K562 treated with DMSO at 1 percent for 48 hours (cell line): ENCODE data around the gene SPTA1. TPM values are rescaled to one million over a fixed set of nuclear protein-coding genes. Genes with fewer than 3 reads are reported as not detected.

Experiments used
- total RNA-seq: library from RNA; unstranded; fragments of 300-600 nt; gene quantifications from 2 replicates; pipeline ENCODE4 v1.2.3, GENCODE V29; 2022; ENCODE audit warnings: low replicate concordance; ENCODE audit errors: extremely low read depth

The SPTA1 gene
- not detected in 2 replicates for total RNA-seq

GRCh38 chr1:158686111-158687009 is at the start of gene SPTA1:
TSS of gene SPTA1 (minus strand) at chr1:158686715. CDS start at chr1:158686517, 198 bp downstream.

GRCh38 chr1:158720620-158721019 is 34.1 kb upstream of the SPTA1 start, which contains the start of gene OR6K3:
TSS of gene OR6K3 (minus strand) at chr1:158720720. CDS start at chr1:158718115, 2,605 bp downstream.

GRCh38 chr1:158700552-158700951 is 14.0 kb upstream of the SPTA1 start, which contains the start of gene OR6K2:
TSS of gene OR6K2 (minus strand) at chr1:158700652. CDS start at chr1:158700652, 0 bp downstream.

GRCh38 chr1:158604968-158605367 is 81.5 kb downstream of the SPTA1 start, which contains the start of gene OR10Z1:
TSS of gene OR10Z1 (plus strand) at chr1:158605268. CDS start at chr1:158606439, 1,171 bp downstream.

GRCh38 chr1:158579733-158580132 is 106.8 kb downstream of the SPTA1 start, which contains the start of gene OR10X1:
TSS of gene OR10X1 (minus strand) at chr1:158579899. CDS start at chr1:158579899, 0 bp downstream.

GRCh38 chr1:158570480-158570879 is 116.0 kb downstream of the SPTA1 start, which contains the start of gene OR6P1:
TSS of gene OR6P1 (minus strand) at chr1:158570580. CDS start at chr1:158563604, 6,976 bp downstream.

Other genes with a start within 250 kb of the SPTA1 start
- gene OR10K1, start 224.9 kb downstream of the SPTA1 start, total RNA-seq = not detected in 2 replicates
- not detected in 2 replicates for gene OR10R2, start 214.5 kb downstream of the SPTA1 start, total RNA-seq
- gene OR6Y1, start 132.3 kb downstream of the SPTA1 start, total RNA-seq = not detected in 2 replicates
- not detected in 2 replicates for gene OR6P1, start 116.1 kb downstream of the SPTA1 start, total RNA-seq
- gene OR10X1, start 106.8 kb downstream of the SPTA1 start, total RNA-seq = not detected in 2 replicates
- not detected in 2 replicates for gene OR10Z1, start 81.4 kb downstream of the SPTA1 start, total RNA-seq
- gene OR6K2, start 13.9 kb upstream of the SPTA1 start, total RNA-seq = not detected in 2 replicates
- not detected in 2 replicates for gene OR6K3, start 34.0 kb upstream of the SPTA1 start, total RNA-seq
- not detected in 2 replicates for gene OR6K6, start 68.0 kb upstream of the SPTA1 start, total RNA-seq
- not detected in 2 replicates for gene OR6N1, start 85.5 kb upstream of the SPTA1 start, total RNA-seq
- not detected in 2 replicates for gene OR6N2, start 94.5 kb upstream of the SPTA1 start, total RNA-seq
- not detected in 2 replicates for gene MNDA, start 144.6 kb upstream of the SPTA1 start, total RNA-seq
- not detected in 2 replicates for gene PYHIN1, start 244.8 kb upstream of the SPTA1 start, total RNA-seq